ENCODE measurements around the gene ASAP2.

DNA sequence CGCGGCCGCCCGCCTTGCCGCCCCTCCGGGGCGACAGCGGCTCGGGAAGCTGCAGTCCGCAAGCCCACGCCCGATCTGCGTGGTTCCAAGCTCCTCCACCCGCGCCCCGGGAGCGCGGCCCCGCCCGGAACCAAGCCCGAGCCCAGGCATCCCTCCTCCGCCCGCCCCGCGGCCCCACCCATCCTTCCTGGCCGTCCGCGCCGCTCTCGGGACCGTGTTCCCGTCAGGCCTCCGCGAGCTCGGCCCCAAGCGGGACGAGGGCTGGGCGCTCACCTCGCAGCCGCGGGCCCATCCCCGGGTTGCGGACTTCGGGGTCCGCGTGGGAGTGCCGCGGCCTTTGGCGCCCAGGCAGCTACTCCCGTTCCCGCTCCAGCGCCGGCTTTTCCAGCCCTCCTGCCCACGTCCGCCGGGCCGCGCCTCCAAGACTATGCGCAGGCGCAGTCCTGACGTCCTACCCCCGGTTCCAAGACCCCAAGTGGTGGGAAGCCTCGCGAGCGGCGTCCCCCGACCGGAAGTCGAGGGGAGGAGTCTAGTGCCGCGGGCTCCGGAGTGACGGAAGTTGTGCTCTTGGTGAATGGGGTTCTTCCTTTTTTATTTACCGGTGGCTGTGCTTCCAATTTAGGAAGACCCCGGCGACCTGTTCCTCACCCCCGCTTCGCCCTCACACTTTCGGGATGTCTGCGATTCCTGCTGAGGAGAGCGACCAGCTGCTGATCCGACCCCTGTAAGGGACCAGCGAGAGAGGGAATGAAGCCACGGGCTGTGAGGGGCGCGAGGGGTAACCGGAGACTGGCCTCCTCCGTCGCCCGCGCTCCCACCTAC is 216.7 kb downstream of the ASAP2 start, which contains the start of the genes CPSF3 and ITGB1BP1:
- TF ChIP-seq, protein P1, sequence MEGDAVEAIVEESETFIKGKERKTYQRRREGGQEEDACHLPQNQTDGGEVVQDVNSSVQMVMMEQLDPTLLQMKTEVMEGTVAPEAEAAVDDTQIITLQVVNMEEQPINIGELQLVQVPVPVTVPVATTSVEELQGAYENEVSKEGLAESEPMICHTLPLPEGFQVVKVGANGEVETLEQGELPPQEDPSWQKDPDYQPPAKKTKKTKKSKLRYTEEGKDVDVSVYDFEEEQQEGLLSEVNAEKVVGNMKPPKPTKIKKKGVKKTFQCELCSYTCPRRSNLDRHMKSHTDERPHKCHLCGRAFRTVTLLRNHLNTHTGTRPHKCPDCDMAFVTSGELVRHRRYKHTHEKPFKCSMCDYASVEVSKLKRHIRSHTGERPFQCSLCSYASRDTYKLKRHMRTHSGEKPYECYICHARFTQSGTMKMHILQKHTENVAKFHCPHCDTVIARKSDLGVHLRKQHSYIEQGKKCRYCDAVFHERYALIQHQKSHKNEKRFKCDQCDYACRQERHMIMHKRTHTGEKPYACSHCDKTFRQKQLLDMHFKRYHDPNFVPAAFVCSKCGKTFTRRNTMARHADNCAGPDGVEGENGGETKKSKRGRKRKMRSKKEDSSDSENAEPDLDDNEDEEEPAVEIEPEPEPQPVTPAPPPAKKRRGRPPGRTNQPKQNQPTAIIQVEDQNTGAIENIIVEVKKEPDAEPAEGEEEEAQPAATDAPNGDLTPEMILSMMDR (IDR thresholded peaks at IDR 0.05; ENCODE audit: low read length) = no peak; the same call in 1 of the 2 replicates
- TF ChIP-seq EZH2 (optimal IDR thresholded peaks at IDR 0.05; ENCODE audit: low read depth, low read length) = no peak
